ENCODE measurements around the gene HIVEP1.

HIVEP1 gene

DNA sequence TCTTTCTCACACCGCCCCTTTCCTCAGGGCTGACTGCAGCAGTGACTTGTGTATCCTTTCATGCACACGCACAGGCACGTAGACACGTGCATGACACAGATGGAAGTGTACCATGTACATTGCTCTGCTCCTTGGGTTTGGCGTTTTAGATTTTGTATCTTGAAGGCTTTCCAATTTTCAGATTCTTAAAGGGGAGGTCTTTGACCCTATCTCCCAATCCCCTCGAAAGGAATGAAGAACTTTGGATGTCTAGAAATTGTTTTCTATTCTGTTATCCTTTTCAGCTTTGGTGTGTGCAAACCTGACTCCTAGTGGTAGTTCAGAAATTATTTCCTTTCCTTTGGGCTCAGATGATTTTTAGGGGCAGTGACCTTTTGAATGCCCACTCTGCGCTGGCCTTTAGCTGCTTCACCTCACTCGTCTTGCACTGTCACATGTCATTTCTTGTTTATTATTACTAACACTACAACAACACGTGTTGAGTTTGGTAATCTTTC lies 63.0 kb downstream of the HIVEP1 start:
- TF ChIP-seq, protein P1, sequence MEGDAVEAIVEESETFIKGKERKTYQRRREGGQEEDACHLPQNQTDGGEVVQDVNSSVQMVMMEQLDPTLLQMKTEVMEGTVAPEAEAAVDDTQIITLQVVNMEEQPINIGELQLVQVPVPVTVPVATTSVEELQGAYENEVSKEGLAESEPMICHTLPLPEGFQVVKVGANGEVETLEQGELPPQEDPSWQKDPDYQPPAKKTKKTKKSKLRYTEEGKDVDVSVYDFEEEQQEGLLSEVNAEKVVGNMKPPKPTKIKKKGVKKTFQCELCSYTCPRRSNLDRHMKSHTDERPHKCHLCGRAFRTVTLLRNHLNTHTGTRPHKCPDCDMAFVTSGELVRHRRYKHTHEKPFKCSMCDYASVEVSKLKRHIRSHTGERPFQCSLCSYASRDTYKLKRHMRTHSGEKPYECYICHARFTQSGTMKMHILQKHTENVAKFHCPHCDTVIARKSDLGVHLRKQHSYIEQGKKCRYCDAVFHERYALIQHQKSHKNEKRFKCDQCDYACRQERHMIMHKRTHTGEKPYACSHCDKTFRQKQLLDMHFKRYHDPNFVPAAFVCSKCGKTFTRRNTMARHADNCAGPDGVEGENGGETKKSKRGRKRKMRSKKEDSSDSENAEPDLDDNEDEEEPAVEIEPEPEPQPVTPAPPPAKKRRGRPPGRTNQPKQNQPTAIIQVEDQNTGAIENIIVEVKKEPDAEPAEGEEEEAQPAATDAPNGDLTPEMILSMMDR (IDR thresholded peaks at IDR 0.05; ENCODE audit: low read depth, low read length): peak; percentile 34; the same call in 1 of the 2 replicates
- no peak overlapping the region for H3K4me3 ChIP-seq (ENCODE audit: low read depth, low read length)

DNA sequence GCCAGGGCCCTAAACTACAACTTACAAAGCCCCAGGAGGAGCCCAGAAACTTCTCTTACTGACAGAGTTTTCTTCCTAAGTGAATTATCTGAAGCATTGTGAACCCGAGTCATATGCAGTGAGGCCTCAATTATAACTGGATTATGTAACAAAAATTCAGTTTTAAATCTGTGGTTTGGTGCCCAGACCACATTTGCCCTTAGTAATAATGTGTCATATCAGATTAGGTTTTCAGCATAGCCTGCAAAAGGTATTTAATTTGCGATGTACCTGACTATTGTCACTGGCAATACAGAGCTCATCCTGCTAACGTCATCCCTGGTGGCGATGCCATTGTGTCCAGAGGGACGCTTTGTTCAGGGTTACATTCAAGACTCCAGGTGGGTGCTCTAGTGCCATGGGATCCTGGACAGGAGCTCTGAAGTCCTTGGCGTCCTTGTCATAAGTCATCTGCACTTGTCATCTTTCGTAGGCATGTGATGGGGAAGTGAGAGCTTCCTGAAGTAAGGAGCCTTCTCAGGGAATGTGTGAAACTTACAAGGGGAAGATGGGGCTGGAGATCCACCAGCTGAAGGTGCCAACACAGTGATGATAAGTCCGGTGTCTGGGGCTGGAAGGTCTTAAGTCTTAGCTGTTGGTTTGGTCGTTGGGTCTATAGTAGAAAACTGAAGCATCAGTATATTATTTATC lies 65.1 kb downstream of the HIVEP1 start:
- H3K4me3 ChIP-seq (ENCODE audit: low read depth, low read length): no peak overlapping the region
- TF ChIP-seq, protein P1 (IDR thresholded peaks at IDR 0.05; ENCODE audit: low read depth, low read length): no peak

DNA sequence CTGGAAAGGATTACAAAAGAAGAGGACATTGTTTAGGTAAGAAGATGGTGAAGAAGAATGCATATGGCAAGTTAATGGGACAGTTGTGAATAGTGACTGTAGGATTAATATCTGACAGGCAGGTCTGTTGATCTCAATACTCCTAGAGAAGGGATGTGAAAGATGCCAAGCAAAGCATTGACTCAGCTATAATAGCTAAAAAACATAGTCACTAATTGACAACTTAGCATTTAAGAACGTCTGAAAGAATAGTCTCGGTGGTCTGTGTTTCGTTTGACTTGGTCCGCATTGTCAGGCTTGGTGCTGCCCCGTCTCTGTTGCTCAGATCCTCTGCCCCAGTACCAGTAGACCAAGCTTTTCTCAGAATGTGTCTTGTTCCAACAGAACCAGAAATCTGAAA lies 65.9 kb downstream of the HIVEP1 start:
- H3K4me3 ChIP-seq (ENCODE audit: low read depth, low read length): no peak overlapping the region
- TF ChIP-seq, protein P1 (IDR thresholded peaks at IDR 0.05; ENCODE audit: low read depth, low read length): no peak

DNA sequence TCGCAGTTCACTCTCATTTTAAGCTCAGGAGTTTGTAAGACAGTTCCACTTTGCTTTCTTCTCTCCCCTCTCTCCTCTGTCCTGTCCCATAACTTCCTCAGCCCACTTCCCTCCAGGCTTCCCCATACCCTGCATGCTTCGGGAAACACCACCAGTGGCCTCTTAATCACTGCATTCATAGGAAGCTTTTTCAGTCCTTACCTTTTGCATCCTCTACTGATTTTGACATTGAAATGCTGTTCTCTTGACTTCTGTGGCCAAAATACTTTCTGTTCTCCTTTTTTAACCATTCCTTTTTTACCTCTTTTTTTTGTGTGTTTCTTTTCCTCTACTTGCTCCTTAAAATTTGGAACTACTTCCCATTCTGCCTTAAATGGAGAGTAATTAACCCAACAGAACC lies 69.7 kb downstream of the HIVEP1 start:
- TF ChIP-seq, protein P1 (IDR thresholded peaks at IDR 0.05; ENCODE audit: low read depth, low read length): no peak
- H3K4me3 ChIP-seq (ENCODE audit: low read depth, low read length): no peak overlapping the region

DNA sequence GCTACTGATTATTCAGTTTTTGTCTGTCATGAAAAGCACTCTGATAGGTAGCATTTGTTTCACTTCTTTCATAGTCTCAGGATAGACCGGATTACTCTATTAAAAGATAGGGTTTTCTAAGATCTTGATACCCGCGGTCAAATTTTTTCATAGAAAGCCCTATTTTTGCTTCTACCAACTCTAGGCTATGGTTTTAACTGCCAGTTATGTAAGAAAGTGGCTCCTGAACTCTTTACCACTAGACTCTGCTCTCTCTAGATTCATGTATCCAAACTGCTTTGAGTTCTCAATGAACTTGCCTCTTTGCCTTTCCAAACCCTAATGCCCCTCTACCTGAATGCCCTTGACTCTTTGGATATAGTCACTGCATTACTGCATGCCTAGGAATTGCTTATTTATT lies 70.3 kb downstream of the HIVEP1 start:
- TF ChIP-seq, protein P1 (IDR thresholded peaks at IDR 0.05; ENCODE audit: low read depth, low read length): no peak
- no peak overlapping the region for H3K4me3 ChIP-seq (ENCODE audit: low read depth, low read length)

DNA sequence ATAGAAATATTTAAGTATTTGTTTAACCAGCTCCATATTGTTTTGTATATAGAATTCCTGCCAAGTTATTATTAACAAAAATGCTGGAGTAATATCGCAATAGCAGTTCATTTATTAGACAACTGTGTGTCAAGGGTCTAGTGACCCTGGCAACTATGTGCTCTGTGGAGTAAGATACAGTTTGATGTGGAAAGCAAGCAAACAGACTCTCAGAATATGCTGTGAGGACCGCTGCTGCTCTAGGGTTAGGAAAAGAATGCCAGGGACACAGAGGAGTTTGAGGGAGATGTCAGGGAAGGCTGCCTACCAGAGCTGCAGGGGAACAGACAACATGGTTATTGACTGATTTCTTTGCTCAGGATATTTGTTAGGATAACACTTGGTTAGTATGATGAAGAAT lies 71.2 kb downstream of the HIVEP1 start:
- TF ChIP-seq, protein P1 (IDR thresholded peaks at IDR 0.05; ENCODE audit: low read depth, low read length): no peak
- no peak overlapping the region for H3K4me3 ChIP-seq (ENCODE audit: low read depth, low read length)

DNA sequence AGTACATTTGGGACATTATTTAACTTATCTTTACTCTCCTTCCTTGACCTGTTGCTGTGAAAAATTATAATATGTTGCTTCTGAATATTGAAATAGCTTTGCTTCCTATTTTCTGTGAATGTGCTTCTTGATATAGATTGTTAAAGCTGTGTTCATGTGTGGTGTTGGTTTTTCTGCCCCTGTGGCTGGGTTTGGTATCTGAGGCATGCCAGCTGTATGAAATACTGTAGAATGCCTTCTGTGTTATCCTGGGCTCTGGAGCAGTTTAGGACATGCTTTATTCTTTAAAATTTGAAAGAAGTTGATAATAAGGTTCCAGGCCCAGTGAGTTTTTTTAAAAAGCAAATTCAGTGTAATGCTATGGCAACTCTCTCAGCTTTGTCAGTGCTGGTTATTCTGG lies 71.7 kb downstream of the HIVEP1 start:
- TF ChIP-seq, protein P1 (IDR thresholded peaks at IDR 0.05; ENCODE audit: low read depth, low read length): no peak
- H3K4me3 ChIP-seq (ENCODE audit: low read depth, low read length): no peak overlapping the region

All from WI38 (cell line).